Measurements from ENCODE around the gene AUTS2. TPM values are rescaled to one million over a fixed set of nuclear protein-coding genes. Genes with fewer than 3 reads are reported as not detected.

Gene AUTS2
- total RNA-seq, 1 donor from 2014 or later: 10.3 TPM

DNA sequence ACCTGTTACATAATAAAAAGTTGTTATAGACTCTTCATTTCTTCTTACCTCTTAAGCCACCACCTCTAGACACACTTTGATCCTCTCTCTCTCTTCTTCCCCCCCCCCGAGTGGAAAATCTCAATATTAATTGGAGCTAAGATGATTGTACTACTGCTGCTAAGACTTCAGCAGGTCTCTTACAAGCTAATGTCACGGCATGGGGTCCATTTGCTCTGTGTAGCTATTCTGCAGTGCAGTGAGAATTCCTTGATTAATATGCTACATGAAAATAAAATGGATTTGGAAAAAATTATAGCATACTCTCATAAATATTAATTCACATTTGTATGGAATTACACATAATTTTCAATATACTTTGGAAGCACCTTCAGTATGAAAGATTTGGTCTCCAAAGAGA lies 297.2 kb downstream of the AUTS2 start:
- no peak for DNase-seq (ENCODE audit: low spot score)
- intact Hi-C loops (cut with DNase I): no loop called here

DNA sequence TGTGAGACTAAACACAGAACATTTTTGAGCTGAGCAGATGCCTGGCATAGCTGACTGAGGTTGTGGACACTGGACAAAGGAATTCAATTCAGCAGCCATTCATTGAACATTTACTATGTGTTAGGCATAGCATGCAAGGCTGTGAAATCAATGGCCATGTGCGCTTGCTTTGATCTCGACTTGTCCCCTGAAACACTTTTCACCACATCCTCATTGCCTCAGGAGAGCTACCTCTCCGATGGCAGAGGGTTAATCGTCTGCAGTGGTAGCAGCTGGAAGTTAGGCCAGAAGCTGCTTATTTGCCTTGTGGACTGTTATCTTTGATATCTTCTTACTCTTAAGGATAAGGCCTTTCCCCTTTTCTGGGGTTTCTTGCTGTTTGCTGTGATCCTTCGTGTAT lies 297.8 kb downstream of the AUTS2 start:
- intact Hi-C loops (cut with DNase I): no loop called here

DNA sequence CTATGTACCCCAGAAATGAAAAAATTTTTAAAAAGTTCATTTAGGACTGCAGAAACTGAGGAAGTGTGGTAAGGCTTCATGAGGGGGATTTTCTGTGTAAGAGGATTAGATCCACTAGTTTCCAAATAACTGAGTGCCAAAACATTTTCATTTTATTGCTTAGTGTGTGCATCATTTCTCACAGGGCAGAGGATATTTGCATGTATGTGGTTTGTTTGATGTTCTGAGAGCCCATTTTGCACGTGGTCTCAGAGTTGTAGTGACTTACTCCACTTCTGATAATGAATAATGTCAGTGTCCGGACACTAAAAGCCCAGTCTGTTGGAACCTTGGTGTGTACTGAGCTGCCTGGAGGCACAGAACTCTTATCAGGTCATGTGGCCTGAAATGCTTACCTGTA lies 299.9 kb downstream of the AUTS2 start:
- DNase-seq (ENCODE audit: low spot score): no peak
- intact Hi-C loops (cut with DNase I): no loop called here

More for the DNA sequence above, 297.8 kb downstream of the AUTS2 start:
- DNase-seq (ENCODE audit: low spot score): no peak

DNA sequence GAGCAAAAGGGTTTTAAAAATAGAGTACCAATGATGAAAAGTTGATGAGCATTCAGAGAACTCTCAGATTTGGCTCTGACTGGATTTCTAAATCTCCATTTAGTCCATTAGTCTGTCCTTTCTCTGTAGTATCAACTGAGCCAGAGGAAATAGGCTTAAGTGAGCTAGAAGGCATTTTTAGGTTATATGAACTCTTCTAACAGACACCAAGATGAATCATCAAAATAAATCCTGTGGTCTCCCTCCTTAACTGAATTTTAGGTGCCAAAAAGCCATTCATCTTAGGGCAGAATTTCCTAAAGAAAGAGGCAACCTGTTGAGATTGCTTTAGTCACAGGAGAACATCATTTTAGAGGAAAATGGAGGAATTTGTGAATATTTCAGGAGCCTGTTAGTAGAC lies 305.1 kb downstream of the AUTS2 start:
- intact Hi-C loops (cut with DNase I): no loop called here
- DNase-seq (ENCODE audit: low spot score): no peak

DNA sequence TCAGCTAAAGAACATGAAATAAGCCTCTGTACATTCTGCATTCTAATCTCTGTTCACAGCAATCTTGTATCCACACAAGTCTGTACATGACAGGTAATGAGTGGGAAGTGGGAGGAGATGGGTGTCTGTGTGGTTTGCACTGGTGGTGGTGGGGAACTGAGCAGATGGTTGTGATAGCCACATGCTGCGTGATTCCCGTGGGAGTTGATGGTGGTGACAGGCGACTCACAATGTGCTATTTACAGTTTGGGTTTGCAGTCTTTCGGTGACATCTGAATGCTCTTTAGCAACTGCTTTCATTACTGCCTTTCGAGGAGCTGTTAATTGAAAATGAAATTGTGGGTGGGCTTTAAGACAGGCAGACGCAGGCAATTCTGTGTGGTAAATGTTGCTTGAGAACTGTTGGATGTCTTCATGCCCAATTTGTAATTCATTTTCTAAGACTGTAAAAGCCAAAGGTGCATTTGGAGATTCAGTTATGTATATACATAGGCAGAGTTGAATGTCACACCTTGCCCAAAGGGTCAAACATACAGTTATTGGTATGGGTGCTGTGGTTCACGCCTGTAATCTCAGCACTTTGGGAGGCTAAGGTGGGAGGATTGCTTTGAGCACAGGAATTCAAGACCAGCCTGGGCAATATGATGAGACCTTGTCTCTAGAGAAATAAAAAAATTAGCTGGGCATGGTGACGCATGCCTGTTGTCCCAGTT lies 308.2 kb downstream of the AUTS2 start:
- DNase-seq (ENCODE audit: low spot score): no peak
- intact Hi-C loops (cut with DNase I): no loop called here

DNA sequence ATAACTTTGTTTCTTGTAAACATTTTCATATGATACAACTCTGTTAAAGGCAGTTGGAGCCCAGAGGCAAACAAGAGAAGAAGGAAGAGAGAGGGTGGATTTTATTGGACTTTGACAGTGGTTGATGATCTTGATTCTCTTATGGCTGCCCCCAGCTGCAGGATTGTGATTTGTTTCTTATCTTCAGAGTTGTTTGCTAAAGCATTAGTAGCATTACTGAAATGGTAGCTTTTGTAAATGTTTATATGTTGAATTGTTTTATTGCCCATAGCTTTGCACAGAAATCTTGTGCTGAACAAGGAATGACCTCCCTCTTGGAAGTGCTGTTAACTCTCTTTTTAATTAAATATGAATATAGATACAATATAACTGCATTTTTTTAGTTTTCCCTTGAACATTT lies 309.4 kb downstream of the AUTS2 start:
- intact Hi-C loops (cut with DNase I): no loop called here
- DNase-seq (ENCODE audit: low spot score): no peak

DNA sequence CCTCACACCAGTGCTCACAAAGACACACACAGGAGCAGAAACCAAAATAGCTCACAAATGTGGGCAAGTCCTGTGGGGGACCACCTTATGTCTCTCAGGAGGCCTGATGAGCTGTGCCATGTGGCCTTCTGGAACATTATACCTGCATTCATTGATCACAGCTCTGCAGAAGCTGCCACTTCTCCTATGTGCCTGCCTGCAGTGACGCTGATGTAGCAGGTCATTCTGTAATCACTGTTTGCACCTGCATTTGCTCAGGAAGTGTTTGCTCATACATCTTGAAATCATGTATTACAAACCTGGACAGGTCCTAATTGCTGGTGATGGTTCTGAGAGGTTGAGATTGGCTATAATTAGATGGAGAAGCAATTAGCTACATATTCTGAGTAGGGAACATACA lies 310.2 kb downstream of the AUTS2 start:
- intact Hi-C loops (cut with DNase I): no loop called here
- no peak for DNase-seq (ENCODE audit: low spot score)

DNA sequence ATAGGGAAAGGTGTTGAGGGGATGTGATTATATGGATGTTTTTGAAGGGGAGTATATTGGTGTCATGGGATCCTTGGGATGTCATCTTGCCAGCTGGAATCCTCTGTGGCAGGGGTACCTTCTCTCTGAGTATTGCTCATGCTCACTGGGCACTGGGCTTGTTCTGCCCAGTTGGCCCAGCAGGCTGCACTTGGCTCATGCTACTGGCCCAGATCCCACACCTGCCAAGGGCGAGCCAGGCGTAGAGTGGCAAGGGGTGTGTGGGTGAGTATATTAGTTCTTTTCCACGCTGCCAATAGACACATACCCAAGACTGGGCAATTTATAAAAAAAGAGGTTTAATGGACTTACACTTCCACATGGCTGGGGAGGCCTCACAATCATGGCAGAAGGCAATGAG lies 311.9 kb downstream of the AUTS2 start:
- DNase-seq (ENCODE audit: low spot score): no peak
- intact Hi-C loops (cut with DNase I): no loop called here

DNA sequence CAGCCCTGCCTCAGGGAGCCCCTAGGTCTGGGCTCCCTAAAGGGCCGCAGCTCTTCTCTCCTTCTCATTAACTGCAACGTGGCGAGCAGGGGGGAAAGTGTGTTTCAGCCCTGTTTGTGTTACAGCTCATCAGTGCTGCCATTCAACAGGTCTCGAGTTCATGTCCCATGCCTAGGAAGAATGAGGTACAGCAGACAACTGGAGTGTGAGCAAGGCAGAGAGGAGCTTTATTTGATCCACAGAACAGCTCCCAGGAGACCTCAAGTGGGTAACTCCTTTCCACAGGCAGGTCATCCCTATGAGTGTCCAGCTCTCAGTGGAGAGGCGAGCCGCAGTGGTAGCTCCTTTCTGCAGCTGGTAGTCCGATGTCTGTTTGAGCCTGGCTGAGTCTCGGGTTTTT lies 313.1 kb downstream of the AUTS2 start:
- DNase-seq (ENCODE audit: low spot score): no peak
- intact Hi-C loops (cut with DNase I): no loop called here

DNA sequence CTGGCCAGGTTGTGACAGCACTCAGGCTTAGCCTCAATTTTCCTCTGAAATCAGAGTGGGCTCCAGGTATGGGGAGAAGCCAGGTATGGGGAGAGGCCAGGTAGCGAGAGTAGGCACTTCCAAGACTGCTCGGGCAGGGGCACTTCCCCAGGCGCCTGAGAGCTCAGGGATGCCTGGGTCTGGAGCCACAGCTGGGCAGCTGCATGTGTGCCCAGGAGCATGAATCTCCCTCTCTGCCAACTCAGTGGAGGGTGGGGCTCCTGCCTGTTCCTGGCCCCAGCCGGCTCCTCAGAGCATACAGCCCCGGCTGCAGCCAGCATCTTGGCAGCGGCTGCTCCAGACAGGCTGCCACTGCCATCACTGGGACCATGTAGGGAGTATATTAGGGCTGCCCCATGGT lies 313.9 kb downstream of the AUTS2 start:
- no peak for DNase-seq (ENCODE audit: low spot score)
- intact Hi-C loops (cut with DNase I): no loop called here

DNA sequence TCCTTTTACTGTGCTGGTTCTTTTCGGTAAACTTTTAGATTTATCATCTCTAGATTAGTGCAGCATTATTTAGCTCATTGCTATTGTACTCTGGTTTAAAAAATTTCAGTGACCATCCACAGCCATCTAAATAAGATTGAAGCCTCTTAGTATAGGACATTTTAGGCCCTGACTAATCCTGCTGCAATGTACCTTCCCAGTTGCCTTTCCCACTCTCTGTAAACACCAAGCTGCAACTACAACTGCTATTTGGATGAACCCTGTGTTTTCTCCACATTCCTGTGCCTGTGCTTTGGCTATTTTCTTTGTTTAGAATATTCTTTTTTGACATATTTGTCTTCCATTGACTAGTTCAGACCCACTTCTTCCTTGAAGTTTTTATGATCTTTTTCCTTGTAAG lies 314.6 kb downstream of the AUTS2 start:
- DNase-seq (ENCODE audit: low spot score): no peak
- intact Hi-C loops (cut with DNase I): no loop called here

DNA sequence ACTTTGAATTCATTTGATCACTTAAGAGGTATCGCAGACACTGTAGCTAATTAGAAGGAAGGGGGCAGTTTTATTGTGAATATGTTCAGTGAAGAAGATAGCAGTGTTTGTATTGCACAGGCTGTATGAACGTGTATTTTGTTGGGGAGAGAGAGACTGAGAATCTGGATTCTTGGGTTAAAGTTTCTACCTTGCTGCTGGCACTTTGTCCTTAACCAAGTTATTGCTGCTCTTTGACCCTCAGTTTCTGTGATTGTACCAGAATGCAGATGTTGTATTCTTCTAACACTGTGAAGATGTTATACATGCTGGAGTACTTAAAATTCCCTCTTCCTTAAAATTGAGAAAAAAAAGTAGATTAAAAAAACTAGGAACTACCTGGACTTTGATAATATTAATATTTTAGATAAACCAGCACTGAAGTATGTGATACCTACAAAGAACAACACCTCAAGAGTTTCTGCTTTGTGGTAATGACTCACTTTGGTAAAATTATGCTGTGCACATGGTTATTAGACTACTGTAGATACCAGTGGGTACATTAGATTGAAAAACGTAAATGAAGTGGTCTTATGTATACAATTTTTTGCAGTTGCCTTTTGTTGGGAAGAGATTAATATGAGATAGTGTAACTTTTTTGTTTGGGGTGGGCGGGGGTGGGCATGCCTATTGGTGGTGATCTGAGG lies 321.3 kb downstream of the AUTS2 start:
- DNase-seq (ENCODE audit: low spot score): no peak
- intact Hi-C loops (cut with DNase I): no loop called here

DNA sequence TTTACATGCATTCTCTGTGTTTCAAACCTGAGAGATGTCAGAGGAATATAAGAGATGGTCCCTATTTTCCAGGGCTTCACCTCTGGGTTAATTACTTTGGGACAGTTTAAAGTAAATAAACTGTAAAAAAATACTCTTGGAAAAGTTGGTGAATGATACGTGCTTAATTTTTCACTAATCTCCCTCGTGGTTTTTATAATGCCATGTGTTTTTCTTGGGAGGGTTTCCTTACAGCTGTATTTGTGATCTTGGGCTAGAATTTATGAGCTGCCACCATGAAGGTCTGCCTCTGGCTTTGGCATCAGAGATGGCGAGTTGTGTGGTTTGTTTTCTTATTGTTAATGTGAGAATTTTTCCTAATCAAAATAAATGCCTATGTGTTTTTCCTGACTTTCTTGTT lies 322.5 kb downstream of the AUTS2 start:
- no peak for DNase-seq (ENCODE audit: low spot score)
- intact Hi-C loops (cut with DNase I): no loop called here

DNA sequence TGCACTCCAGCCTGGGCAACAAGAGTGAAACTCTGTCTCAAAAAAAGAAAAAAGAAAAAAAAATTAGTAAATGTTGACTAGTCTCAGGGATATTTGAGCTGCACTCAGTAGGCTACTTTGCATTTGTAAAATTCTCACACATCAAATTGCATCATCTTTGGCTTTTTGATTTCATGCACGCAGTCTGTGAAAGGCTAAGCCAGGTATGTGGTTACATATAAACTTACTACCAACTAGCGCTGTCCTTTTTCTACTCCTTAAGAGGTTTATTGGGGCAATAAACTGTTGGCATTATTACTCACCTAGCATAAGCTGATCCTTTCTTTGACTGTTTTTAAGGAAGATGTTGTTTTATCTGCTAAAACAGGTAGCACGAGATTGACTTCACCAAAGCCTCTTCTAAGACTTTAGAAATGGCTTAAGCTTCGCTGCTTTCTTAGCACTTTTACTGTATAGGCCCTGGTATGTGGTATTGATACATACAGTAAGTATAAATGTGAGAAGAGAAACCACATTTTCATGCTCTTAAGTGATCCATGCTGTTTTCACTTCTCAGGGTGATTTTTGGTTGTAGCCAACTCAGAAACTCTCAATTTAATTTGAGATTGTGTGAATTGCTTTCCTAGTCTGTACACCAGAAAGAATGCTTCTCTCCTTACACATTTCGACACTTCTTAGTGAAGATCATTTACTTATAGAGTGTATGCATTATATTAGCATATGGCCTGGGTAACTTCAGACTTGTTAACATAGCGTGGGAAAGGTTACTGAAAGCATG lies 323.9 kb downstream of the AUTS2 start:
- intact Hi-C loops (cut with DNase I): no loop called here
- no peak for DNase-seq (ENCODE audit: low spot score)

DNA sequence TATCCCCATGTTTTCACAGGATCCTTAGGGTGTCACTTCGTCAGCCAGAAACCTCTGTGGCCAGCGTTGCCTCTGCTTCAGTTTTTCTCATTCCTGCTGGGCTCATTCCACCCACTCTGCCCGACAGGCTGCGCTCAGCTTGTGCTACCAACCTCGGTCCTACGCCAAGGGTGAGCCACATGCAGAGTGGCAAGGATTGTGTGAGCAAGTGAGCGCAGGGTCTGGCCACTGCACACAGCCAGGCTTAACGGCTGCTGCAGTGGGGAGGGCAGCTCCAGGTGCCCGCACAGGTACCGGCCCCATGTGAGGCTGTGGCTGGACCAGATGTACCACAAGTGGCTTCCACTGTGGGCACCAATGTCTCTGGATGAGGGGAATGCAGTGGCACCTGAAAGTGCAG lies 329.2 kb downstream of the AUTS2 start:
- intact Hi-C loops (cut with DNase I): no loop called here
- DNase-seq (ENCODE audit: low spot score): no peak

DNA sequence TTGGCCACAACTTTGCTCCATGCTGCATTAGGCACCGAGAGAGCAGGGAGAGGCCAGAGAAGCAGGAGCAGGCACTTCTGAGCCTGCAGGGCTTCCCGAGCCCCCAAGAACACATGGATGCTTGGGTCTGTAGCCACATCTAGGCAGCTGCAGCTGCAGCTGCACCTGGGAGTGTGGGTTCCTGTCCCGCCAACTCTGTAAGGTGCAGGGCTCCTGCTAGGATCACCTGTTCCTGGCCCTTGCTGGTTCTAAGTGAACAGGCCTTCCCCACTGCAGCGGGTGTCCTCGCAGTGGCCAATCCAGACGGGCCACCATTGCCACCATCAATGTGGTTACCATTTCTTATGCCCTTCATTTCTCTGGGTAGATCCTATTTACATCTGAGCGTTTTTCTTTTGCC lies 330.3 kb downstream of the AUTS2 start:
- intact Hi-C loops (cut with DNase I): no loop called here
- no peak for DNase-seq (ENCODE audit: low spot score)

DNA sequence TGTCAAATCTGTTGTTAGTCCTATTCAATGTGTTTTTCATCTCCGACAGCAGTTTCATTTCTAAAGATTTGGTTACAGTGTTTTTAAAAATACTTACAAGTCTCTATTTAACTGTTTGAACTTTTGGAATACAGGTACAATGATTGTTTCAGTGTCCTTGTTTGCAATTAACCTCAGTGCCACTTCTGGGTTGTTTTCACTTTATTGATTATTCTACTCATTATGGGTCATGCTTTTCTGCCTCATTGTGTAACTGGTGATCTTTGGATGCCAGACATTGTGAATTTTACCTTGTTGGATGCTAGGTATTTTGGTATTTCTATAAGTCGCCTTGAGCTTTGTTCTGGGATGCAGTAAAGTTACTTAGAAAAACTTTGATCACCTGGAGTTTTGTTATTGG lies 331.3 kb downstream of the AUTS2 start:
- intact Hi-C loops (cut with DNase I): no loop called here
- no peak for DNase-seq (ENCODE audit: low spot score)

DNA sequence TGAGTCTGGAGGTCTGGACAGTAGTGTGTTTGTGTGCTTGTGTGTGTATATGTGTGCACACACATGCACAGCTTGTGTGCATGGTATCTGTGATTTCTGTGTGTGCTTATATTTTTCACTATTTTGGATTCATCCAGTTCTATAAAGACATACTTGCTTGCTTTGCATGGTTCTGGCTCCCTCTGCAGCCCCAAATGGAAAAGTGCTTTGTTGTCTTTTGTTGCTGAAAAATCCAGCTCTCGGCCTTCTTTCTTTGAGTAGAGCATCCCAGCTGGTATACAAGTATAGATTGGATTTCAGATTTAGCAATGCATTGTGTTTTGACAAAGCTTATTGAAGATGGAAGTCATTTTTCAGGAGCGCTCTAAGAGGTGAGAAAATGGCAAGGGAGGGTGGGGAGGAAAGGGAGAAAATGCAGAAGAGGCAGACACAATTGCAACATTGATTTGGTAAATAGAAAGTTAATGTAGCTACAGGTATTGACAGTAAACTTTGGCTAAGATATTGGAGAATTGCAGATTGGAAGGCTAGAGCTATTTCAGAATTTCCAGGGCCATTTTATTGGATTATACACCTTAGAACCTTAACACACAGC lies 333.9 kb downstream of the AUTS2 start:
- no peak for DNase-seq (ENCODE audit: low spot score)

DNA sequence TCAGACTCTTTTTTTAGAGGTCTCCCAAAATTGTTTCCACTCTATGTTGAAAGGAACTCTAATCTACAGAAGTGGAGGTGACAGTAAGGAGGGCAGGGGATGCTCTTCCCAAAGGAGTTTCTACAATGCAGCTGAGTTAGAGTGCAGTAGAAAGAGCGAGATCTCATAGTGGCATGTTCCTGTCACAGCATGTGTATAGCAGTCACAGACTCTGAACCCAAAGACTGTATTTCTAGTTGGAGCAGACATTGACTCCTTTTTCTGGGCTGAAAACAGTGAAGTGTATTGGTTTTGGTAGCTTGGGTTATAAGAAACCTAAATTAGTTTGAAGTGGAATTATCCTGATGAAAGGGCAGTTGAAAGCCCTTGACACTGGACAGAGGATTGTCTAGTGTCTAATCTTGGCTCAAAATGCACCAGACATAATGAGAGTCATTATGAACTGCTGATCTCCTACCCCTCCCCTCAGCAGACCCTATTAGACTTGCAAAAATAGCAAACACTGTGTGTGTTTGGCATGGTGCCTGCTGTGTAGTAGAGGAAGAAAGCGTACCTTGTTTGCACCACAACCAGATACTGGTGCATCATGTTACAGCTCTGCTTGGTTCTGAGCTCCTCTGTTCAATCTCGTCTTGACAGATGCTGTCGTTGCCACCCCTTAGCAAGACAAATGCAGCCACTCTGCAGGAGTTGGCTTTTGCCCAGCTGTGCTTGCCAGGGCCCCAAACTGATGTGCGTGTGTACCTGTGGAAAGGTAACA lies 336.0 kb downstream of the AUTS2 start:
- intact Hi-C loops (cut with DNase I): no loop called here

More for the DNA sequence above, 333.9 kb downstream of the AUTS2 start:
- intact Hi-C loops (cut with DNase I): no loop called here

DNA sequence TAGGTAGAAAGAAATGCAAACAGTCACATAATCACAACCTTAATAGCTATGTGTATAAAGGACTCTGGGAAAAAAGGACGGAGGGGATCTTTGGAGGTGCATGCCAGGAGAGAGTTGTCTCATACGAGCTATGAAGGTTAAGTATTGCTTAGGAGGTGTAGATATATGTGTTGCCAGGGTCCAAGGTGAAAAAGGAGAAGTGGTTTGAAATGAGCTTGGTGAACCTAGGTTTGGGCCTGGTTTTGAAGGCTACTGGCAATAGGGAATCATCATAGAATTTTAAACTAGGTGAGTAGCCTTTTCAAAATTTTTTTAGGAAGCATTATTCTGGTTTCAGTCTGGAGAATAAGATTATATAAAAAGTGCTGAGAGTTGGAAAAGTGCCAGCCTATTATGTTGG lies 336.8 kb downstream of the AUTS2 start:
- intact Hi-C loops (cut with DNase I): no loop called here
- DNase-seq (ENCODE audit: low spot score): no peak

More for the DNA sequence above, 336.0 kb downstream of the AUTS2 start:
- DNase-seq (ENCODE audit: low spot score): no peak

Data from cardiac septum (tissue), 1 donor.